Posterior vena cava (tissue), 2 donors: ENCODE data around the gene PRICKLE1. TPM values are rescaled to one million over a fixed set of nuclear protein-coding genes. Genes with fewer than 3 reads are reported as not detected.

Experiments used
- DNase-seq: peaks from one replicate; pipeline ENCODE4 v3.0.0-alpha.2; 2020; ENCODE audit warnings: low spot score
- intact Hi-C, 2 donors: fragments of 100-400 bp; cut with DNase I; formaldehyde crosslinking; loops; one replicate each; pipeline versions ENCODE4 v1.14.1 to v1.14.2; 2022 to 2023
- total RNA-seq, 2 donors: library from RNA; stranded (reverse); fragmentation: NEBNext Ultra II Directional; extraction: Animal tissue kit (Norgen Biotek cat#: 25700); gene quantifications; one replicate each; pipeline ENCODE4 v1.2.1, GENCODE V29; 2021
- donor health status: DM: yes; HTN: yes; CAD: no.
- donor health status: DM: yes; HTN: yes; CAD: no.

PRICKLE1 gene
- total RNA-seq, 2 donors from 2014 or later, result 19.4 to 30.5 TPM

DNA sequence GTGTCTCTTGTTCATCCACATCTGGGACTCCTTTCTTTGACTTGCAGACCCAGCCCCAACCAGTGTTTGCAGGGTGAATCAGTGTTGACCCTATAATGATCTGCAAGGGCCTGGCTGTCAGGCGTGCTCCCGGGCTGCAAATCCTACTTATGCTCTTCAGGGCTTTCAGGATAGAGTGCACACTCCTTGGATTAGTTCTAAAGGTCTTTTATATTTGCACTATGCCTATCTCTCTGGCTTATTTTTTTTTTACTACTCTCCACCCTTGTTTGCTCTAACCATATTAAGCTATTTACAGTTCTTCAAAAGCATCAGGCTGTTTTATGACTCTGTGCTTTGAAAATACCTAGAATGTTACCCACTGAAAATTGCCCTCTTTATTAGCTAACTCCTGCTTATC is 4.3 kb upstream of the PRICKLE1 start:
- intact Hi-C loops, result no loop called here

DNA sequence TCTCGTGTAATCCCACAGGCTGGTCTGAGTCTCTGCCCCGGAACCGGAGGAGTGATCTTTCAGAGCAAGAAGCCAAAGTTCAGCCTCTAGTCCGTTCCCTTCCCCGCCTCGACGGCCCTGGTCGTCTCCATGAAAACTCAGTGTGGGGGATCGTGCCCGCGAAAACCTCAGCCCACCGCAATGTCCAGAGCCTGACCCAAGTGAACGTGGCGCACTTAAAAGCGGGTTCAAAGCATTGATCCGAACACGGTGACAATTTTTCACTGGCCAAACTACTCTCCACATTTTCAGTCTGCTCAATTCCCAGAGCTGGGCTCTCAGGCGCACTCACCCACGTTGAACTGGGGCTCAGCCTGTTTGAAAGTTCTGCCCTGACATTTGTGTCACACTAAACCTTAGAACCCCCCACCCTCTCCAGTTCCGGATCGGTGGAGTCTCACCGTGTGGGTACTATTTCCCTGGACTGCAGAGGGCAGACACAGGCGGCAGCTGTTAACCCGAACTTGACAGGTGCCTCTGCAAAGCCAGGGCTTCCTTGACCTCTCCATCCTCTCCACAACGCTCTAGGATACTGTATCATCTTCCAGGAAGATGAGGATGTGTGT is 886 bp upstream of the PRICKLE1 start:
- DNase-seq, result no peak
- intact Hi-C loops, result no loop called here

More for the DNA sequence above, 4.3 kb upstream of the PRICKLE1 start:
- DNase-seq, result no peak

DNA sequence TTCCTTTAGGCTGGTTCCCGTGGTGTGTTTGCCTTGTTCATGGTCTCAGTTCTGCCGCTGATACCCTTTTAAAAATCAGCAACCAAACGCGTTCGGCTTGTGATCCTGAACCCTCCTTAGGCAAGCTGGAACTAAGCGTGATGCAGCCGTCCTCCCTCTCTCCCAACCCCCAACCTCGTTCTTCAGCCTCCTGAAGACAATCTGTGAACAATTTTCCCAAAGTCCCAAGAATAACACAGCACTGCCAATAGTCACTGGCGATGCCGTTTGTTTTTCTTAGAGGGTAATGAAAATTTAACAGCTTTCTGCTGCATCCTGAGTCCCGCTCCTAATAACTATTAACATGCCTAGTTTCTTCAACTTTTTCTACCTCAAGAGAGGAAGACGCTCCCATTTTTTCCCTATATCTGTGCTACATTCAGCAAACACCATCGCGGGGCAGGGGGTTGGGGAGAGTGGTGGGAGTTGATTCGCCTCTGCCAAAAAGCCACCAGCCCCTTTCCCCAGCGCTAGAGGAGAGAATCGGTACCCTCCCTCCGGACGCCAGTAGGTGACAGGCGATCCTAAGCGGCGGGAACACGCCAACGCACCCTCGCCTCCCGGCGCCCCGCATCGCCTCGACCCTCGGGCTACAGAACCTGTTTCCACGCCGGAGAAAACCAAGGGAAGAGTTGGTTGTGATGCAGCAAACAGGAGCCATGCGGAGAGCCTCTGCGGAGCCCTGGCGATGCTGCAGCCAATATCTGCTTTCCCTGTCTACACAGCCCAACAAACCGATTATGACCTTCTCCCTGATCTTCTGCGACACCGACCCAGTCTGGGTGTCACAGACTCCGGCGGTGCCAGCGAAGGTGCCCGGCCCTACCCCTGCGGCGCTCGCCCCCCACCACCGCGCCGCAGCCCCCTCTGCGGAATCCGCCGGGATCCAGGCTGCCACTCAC is 752 bp downstream of the PRICKLE1 start:
- intact Hi-C loops, result no loop called here
- DNase-seq, result peak; percentile 81

DNA sequence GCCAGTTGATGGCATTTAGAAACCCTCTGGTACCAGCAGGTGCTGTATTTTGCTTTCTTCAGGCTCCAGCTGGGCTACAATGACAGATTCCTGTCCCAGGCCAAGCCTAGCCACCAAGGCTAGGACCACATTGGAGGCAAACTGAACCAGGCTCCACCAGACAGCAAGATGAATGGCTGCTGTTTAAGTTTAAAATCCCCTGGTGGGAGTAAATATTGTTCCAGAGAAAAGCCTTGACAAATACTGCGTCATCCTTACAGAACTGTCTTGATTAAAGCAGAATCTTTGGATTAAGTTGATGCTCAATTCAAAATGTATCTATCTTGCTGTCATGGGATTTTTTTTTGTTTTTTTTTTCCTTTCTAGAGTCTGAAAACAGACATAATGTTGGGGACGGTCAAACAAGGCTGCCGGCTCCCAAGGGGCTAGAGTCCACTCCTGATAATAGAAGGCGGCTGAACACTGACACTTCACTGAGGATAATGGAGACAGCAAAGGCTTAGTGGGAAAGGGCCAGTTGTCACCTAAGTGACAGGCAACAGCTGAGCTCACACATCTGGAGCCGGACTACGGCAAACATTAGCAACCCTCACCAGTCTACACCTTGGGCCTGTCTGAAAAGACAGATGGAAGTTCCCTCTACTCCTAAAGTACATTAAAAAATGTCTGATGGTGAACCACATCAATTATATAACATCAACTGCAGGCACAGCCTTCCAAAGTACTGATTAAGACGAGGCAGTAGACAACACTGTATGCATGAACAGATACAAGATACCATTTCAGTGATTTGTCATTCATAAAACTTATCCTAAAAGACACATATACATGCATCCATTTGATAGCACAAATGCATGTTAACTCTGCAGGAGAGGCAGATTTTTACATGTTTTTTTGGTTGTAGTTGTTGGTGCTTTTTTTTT is 1.7 kb downstream of the PRICKLE1 start:
- DNase-seq, result no peak
- intact Hi-C loops, result no loop called here

DNA sequence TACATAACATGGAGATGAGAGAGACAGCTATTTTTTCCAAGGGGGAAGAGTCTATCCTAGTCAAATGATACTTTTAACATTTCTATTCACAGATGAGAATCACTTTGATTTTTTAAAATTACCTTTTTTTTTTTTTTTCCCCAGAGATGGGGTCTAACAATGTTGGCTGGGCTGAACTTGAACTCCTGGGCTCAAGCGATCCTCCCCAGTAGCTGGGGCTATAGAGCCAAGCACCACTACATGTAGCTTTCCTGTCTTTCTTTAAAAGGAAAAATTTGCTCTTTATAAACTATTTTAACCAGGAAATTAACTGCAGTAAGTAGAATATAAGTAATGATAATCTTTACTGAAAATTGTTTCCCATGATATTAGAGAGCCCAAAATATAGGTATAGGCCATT is 3.3 kb downstream of the PRICKLE1 start:
- DNase-seq, result no peak
- intact Hi-C loops, result no loop called here

DNA sequence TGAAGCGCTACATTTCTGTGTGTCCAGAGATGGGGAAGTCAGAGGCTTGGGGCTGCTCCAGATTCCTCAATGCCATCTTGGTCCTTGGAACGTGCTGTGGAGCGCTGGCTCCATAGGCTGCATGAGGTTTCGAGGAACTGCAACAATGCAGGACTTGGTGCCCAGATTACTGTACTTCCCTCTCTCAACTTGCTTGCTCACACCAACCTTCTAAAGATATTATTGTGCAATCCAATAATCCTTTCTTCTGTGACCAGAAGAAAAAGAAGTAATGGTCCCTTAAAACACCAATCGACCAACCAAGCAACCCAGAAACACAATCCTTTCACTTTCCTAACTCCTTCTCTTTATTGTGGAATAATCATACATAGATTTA is 3.7 kb downstream of the PRICKLE1 start:
- intact Hi-C loops, result no loop called here

DNA sequence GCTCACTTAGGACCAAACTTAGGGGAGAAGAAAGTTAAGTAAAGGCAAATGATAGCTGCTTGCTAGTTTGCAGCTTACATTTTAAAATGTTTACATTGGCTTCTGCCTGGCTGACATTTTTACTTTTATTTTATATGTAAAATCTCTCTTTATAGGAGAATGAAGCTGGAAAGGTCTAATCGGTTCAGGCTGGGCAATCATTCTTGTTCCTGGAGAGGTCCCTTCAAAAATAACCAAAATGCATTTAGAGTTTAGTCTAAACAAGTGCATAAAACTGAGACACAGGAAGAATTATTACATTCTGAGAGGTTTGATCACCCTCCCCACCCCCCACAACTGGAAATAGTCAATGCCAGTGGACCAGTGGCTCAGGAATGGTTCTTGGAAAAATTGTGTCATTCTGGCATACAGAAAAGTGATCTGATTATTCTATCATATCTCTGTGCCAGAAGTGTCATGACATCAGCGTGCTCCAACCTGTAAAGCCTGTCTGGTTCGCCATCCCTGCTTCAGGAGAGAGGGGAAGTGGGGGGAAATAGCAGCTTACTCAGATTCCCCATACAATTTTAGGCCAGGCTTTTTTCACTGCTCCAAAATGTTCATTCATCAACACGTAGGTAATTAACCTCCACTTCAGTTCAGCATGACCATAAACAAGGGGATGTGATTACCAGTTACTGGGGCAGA is 4.2 kb downstream of the PRICKLE1 start:
- DNase-seq, result no peak
- intact Hi-C loops, result no loop called here

More for the DNA sequence above, 3.7 kb downstream of the PRICKLE1 start:
- no peak for DNase-seq

DNA sequence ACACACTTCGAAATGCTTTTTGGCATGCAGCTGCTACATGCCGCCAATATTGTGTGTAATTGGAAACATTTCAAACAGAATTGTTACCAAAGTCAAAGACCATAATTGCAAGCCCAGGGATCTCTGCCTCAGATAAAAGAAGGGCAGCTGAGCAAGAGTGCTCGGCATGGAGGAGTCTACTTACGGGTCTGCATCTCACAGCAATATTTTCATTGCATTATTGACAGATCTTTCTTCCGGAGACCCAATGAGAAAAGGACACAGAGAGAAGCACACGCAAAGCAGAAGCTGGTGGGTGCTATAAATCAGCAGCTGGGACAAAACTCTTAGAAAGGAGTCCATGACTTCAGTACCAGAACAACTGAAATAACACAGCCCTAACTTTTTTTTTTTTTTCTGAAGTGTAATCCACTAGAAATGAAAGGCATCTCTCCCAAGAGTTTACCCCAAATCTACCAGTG is 4.9 kb downstream of the PRICKLE1 start:
- intact Hi-C loops, result no loop called here
- DNase-seq, result no peak

DNA sequence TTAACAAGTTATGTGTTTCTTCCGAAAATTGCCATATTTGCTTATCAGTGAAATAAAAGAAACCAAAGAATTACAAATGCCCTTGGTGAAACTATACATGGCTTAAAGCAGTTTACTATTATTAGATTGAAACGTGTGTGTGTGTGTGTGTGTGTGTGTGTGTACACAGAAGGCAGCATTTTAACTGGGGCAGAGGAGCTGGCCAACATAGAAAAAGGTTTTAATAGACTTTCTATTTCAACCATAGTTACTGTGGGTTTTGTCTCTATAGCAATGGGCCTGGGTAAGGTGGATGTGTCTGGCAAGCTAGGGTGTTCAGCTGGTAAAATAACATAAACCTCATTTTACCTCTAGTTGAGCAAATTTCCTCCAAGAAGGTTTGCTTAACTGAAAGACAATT is 6.5 kb downstream of the PRICKLE1 start:
- DNase-seq, result no peak
- intact Hi-C loops, result no loop called here

DNA sequence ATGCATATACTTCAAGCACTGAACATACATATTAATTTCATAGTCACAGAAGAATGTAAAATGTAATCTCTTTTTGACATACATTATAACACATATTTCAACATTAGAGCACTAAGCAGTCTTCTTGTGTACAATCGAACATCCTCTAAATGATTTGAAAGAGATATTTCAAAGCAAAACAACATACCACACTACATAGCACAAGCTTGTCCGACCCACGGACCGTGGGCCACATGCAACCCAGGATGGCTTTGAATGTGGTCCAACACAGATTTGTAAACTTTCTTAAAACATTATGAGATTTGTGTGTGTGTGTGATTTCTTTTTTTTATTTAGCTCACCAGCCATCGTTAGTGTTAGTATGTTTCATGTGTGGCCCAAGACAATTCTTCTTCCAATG is 7.0 kb downstream of the PRICKLE1 start:
- no peak for DNase-seq
- intact Hi-C loops, result no loop called here

DNA sequence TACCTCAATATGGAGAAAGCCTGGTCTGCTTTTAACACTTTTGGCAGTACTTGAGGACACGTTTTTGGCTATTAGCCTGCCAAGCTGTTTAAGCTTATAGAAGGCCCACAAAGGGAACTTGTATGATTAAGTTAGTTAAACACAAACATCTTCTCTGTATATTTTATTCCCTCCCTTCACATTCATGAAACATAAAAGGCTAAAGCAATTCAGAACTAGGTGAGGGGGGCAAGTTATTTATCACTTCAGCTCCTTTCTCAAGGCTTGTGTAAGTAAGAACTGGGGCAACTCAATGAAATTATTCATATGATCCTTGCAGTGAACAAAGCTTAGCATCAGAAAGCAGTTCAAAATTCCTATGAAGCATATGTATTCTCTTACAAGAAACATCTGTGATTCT is 7.5 kb downstream of the PRICKLE1 start:
- DNase-seq, result no peak

DNA sequence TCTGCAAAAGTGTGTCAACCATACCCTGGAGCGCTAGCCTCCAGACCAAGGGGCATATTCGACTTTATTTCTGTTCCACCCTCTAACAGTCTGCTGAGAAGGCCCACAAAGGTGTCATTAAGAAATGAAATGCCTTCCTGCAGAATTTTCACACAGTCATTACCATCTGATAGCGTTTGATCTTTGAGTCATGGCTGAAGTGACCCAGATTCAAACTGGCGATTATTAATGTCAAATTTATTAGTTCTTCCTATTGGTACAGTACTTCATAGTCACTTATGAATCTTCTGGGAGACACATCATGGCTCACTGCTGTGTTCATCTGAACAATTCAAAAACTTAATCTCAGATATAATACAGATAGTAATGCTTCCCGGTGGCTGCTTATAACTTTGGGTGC is 13.2 kb downstream of the PRICKLE1 start:
- intact Hi-C loops, result no loop called here

More for the DNA sequence above, 7.5 kb downstream of the PRICKLE1 start:
- intact Hi-C loops, result no loop called here

DNA sequence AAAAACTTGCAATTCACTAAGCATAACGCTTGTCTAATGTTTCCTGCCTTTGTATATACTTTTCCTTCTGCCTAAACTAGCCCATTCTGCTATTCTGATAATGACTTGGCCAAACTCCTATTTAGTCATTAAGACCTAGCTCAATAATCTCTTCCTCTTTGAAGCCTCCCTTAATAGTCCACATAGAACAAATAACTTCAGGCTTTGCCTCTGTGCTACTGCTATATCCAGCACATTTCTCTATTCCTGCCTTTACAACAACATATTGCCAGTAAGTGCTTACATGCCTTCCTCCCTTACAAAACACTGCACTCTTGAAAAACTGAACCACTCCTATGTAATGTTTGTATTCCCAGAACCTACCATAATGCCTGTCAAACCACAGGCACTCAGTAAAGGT is 13.8 kb downstream of the PRICKLE1 start:
- intact Hi-C loops, result no loop called here
- DNase-seq, result no peak

More for the DNA sequence above, 13.2 kb downstream of the PRICKLE1 start:
- DNase-seq, result no peak

DNA sequence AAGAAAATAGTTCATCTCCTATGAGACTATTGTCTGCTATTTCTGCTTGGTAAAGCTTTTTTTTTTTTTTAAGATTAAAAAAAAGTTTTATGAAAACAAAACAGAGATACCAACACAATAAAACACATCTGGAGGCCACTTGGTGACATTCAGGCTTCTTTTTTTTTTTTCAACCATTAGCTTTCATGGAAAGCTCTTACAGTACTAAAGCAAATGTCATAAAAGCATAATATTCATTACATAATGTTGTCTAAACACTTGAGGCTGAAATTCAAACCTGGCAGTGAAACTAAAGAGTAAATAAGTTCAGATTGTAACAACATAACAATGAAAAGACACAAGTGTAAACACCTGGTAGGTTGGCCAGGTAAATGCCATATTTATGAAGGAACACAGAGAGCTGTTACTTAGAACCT is 14.7 kb downstream of the PRICKLE1 start:
- intact Hi-C loops, result no loop called here
- DNase-seq, result no peak

DNA sequence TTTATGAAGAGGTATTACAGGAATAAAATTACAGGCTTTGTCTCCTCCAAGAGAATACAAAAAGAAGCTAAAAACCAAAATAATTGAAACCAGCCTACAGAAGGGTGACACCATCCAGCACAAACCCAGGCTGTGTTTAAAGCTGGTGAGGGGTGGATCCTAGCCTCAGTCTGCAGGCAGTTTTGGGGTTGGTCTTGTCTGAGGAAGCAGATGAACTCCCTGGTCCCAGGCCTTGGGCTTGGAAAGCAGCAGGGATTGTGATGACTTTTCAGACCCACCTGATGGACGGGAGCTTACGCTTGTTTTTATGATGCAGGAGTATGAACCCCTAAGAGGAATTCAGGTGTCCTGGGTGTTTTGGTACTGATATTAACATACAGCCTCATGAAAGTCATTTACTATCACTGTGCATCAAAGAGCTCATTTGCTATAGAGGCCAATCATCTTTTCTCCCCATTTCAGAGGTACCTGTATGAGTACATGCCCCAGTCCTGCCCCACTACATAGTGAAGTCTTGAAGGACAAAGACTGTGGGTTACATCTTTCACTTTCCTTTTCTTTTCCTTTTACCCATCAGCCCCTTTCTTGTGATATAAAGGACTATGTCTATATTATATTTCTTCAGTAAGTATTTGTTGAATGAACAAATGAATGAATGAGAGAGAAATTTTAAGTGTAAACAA is 18.1 kb downstream of the PRICKLE1 start:
- no peak for DNase-seq
- intact Hi-C loops, result no loop called here

DNA sequence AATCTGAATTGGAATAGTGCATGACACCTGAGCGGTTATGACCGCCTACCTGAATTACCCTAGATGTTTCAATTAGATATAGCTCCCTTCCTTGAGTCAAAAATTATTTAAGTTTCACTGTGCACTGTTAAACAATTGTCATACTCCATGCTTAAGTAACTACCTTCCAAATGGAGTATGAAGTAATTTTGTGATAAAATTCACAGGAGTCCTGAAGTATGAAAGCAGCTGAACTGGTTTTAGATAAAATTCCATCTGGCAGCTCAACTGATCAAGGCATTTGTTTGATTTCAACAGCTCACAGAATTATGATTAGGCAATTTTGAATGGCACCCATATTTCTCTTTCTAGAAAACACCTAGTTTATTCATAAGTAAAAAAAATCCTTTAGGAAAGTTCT is 19.5 kb downstream of the PRICKLE1 start:
- DNase-seq, result no peak
- intact Hi-C loops, result no loop called here

DNA sequence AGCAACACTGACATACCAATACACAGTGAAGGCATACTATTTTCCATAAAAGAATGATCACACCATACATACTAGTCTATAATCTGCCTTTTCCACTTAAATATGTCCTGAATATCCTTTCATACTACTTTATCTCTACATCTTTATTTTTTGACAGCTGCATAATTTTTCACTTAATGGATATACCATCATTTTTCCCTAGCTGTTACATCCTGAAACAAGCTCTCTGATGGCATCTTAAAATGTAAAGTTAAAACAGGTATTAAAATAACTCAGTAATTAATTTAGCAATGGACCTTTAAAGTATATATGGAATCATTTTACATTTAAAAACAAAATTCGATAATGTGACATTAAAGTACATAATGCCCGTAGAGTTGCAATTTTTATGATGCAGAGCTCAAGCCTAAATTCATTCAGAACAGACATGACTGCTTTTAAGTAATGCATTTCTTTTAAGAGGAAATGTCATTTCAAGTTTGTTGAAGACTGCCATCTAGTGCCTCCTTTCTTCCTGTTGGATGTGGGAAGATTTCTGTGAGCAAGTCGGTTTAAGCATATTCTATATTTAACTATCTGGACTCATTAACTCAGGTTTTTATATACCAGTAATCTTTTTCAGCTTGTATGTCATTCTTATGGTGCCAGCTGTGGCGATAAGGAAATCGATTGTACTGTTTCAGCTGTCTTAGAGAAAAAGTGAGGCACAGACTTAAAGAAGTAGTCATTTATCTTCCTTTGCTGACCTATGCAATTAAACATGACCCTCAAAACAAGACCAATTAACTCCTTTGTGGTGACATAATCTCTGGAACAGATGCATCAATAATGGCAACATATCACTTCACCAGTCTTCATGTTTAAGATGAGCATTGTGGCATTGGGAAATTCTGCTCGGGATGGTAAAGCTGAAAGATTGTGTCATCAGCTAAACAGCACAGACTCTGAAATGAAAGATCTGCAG is 20.3 kb downstream of the PRICKLE1 start:
- intact Hi-C loops, result loop anchor here (5.0 to 10.0 kb wide), 2 partner anchors 84 to 87 kb away; no protein-coding TSS in a partner anchor
- DNase-seq, result no peak
